GM10266 (cell line): ENCODE results near the gene ZNF783.

ENCODE experiments used
- DNase-seq: peaks from one replicate; pipeline ENCODE4 v3.0.0; 2012; ENCODE audit errors: extremely low spot score
- TF ChIP-seq, protein P1 (sequence below): IDR thresholded peaks from 2 replicates; pipeline ENCODE4 v1.5.1; 2012; ENCODE audit warnings: mild to moderate bottlenecking, low read depth; ENCODE audit not compliant: control insufficient read depth, insufficient read depth; ENCODE audit errors: missing control alignments

Gene ZNF783

GRCh38 chr7:149282331-149282655, 20.3 kb downstream of the ZNF783 start:
- TF ChIP-seq, protein P1, sequence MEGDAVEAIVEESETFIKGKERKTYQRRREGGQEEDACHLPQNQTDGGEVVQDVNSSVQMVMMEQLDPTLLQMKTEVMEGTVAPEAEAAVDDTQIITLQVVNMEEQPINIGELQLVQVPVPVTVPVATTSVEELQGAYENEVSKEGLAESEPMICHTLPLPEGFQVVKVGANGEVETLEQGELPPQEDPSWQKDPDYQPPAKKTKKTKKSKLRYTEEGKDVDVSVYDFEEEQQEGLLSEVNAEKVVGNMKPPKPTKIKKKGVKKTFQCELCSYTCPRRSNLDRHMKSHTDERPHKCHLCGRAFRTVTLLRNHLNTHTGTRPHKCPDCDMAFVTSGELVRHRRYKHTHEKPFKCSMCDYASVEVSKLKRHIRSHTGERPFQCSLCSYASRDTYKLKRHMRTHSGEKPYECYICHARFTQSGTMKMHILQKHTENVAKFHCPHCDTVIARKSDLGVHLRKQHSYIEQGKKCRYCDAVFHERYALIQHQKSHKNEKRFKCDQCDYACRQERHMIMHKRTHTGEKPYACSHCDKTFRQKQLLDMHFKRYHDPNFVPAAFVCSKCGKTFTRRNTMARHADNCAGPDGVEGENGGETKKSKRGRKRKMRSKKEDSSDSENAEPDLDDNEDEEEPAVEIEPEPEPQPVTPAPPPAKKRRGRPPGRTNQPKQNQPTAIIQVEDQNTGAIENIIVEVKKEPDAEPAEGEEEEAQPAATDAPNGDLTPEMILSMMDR, result no peak
- no peak for DNase-seq

- TF ChIP-seq, protein P1, result no peak
These were observed 21.3 kb downstream of the ZNF783 start for GRCh38 chr7:149283321-149283720.

DNA sequence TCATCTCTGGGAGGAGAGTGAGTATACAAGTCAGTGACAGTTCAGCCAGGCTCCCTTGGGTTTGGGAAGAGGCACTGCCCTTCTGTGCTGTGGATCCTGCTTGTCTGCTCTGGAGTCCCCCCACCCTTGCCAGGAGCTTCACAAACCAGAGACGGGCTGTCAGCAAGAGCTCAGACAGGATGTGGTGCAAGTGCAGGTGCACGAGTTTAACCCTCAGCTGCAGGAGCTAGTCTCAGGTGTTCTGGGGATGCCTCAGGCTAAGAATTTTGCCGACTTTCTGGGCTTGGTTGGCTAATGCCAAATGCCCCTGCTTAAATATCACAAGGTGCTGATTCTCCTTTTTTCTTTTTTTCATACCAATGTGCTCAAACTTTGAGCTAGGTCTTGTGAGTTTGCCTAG, 22.3 kb downstream of the ZNF783 start:
- TF ChIP-seq, protein P1, result no peak
- no peak for DNase-seq

More at GRCh38 chr7:149283321-149283720, 21.3 kb downstream of the ZNF783 start:
- DNase-seq, result no peak

DNA sequence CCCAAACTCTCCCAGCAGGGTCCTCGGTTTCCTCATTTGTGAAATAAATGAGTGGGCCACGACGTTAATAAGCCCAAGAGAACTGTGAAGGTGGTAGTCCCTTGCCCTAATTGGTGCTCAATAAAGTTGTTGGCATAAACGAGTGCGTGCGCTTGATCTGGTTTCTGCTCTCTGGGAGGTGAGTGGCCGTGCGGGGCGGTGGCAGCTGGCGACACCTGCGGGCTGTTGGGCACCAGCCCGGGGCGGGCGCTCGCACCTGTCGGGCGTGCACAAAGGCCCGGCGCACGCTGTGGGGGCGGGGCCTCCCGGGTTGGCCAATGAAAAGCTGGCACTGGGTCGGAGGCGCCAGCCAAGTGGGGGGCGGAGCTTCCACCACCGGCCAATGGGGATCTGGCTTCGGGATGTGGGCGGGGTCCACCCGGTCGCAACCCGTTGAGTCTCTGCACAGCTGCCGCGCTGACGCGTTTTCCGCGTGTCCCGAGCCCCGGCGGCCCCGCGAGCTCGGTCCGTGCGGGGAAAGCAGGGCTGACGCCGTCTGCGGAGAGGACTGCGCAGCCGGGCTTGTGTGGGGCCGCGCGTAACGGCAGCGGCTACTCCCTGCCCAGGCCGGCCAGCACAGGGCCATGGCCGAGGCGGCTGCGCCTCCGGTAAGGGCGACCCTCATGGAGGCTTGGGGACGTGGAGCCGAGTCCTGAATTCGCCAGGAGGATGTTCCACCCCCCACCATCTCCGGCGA, 23.0 kb downstream of the ZNF783 start:
- peak; percentile 99 for DNase-seq

DNA sequence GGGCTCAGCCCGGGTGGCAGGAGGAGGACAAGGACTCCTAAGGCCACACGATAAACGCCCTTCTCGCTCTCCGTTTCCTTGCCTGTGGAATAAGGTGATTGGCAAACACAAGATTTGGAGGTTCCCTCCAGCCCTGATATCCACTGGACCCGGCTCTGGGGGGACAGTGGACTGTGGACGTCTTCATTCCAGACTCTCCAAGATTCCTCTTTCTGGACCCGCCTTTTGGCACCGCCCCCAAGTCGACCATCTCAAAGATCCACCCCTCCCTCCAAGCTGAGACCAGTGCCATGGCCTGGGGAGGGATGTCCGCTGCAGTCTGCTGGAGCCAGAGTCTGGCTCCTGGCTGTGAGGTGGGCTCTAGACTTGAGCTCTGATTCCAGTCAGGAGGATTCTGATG, 23.6 kb downstream of the ZNF783 start:
- TF ChIP-seq, protein P1, result no peak
- no peak for DNase-seq

More for the DNA sequence above, 23.0 kb downstream of the ZNF783 start:
- TF ChIP-seq, protein P1, result peak; percentile 19

- TF ChIP-seq, protein P1, result no peak
- DNase-seq, result no peak
These were observed 24.9 kb downstream of the ZNF783 start for GRCh38 chr7:149286811-149287400.

GRCh38 chr7:149287622-149288021, 25.6 kb downstream of the ZNF783 start:
- TF ChIP-seq, protein P1, result no peak
- DNase-seq, result no peak
